Panc1 (cell line): ENCODE measurements around the gene ETFBKMT. TPM values are rescaled to one million over a fixed set of nuclear protein-coding genes. Genes with fewer than 3 reads are reported as not detected.

Source experiments
- ATAC-seq: fragments of 200-7000 bp; cut with Tn5 transposase; 2 replicates; pipeline ENCODE4 v1.9.1; 2020; ENCODE audit warnings: mild to moderate bottlenecking, moderate library complexity
- BruUV-seq: library from RNA; stranded (reverse); fragments of 400-500 nt; replicated peaks from 2 replicates; lab custom pipeline; 2021; lab: Mats Ljungman, UMichigan
- CTCF ChIA-PET: fragments of 300-600 bp; sonication (Branson Sonifier 250); formaldehyde crosslinking; loops from one replicate; lab custom pipeline; 2022; ENCODE audit warnings: antibody characterized with exemption; lab: Charles Lee
- POLR2A ChIA-PET: fragments of 300-600 bp; sonication (Branson Sonifier 250); formaldehyde crosslinking; loops from one replicate; lab custom pipeline; 2022; ENCODE audit warnings: antibody characterized with exemption; lab: Charles Lee
- DNase-seq: peaks from one replicate; pipeline ENCODE4 v3.0.0-alpha.2; 2010; ENCODE audit warnings: low read depth, low spot score
- H3K27ac ChIP-seq: 2 replicates; pipeline ENCODE4 v1.5.1; 2011; ENCODE audit warnings: mild to moderate bottlenecking, low read length, inconsistent platforms
- H3K27me3 ChIP-seq: fragments of 200-500 bp; sonication (Bioruptor generic); 2 replicates; pipeline ENCODE4 v1.6.0; 2014; ENCODE audit warnings: low read length, inconsistent platforms; ENCODE audit not compliant: control insufficient read depth, insufficient read depth
- H3K36me3 ChIP-seq: fragments of 200-500 bp; sonication (Bioruptor generic); 2 replicates; pipeline ENCODE4 v1.5.1; 2014; ENCODE audit warnings: inconsistent platforms, mild to moderate bottlenecking, low read length, moderate library complexity; ENCODE audit not compliant: control insufficient read depth, insufficient read depth
- H3K4me1 ChIP-seq: 2 replicates; pipeline ENCODE4 v1.5.1; 2011; ENCODE audit warnings: inconsistent platforms, mild to moderate bottlenecking, low read length, moderate library complexity; ENCODE audit not compliant: control insufficient read depth, insufficient read depth
- H3K4me3 ChIP-seq, 2 experiments: 2 replicates each; pipeline ENCODE4 v1.5.1; 2011 to 2012; ENCODE audit warnings: low read depth in 2 of 2, low read length in 2 of 2, mild to moderate bottlenecking in 2 of 2, inconsistent platforms in 1 of 2, moderate library complexity in 1 of 2
- H3K9me3 ChIP-seq: fragments of 200-500 bp; sonication (Bioruptor generic); 2 replicates; pipeline ENCODE4 v1.5.1; 2014; ENCODE audit warnings: low read depth, mild to moderate bottlenecking, inconsistent platforms, low read length, moderate library complexity; ENCODE audit not compliant: control insufficient read depth, insufficient read depth
- POLR2AphosphoS5 ChIP-seq: IDR thresholded peaks from 2 replicates; pipeline ENCODE4 v1.6.1; 2012; ENCODE audit warnings: mild to moderate bottlenecking, low read depth, low read length, moderate library complexity
- SIN3A ChIP-seq: IDR thresholded peaks from 2 replicates; pipeline ENCODE4 v1.6.1; 2012; ENCODE audit warnings: low read depth, mild to moderate bottlenecking, low read length, moderate library complexity, borderline replicate concordance; ENCODE audit not compliant: insufficient read depth
- TCF7L2 ChIP-seq: IDR thresholded peaks from 2 replicates; pipeline ENCODE4 v1.6.1; 2011; ENCODE audit warnings: mild to moderate bottlenecking, low read depth, low read length, inconsistent platforms
- in situ Hi-C: cut with HindIII; loops from 2 replicates; pipeline ENCODE4 v1.10.0; 2016; ENCODE audit warnings: low sequenced_read_pairs, low pct_unique_long_range_greater_than_20kb
- intact Hi-C: fragments of 100-400 bp; cut with micrococcal nuclease; formaldehyde crosslinking; loops from one replicate; pipeline ENCODE4 v1.10.0; 2022; ENCODE audit not compliant: unreplicated experiment
- total RNA-seq: library from RNA; stranded (reverse); gene quantifications from one replicate; pipeline ENCODE4 v1.2.1, GENCODE V29; 2021; ENCODE audit not compliant: unreplicated experiment
- TF ChIP-seq, protein P1 (sequence below), 2 experiments: IDR thresholded peaks; 2 replicates each; pipeline ENCODE4 v1.6.1; 2011 to 2012; ENCODE audit warnings: low read depth in 2 of 2, control low read depth in 1 of 2, low read length in 1 of 2, mild to moderate bottlenecking in 1 of 2, moderate library complexity in 1 of 2; ENCODE audit not compliant: insufficient read depth in 1 of 2
- TF ChIP-seq, protein P2 (sequence below): fragments of 450-650 bp; IDR thresholded peaks from 2 replicates; pipeline ENCODE4 v1.5.1; 2017; ENCODE audit warnings: mild to moderate bottlenecking

The ETFBKMT gene
- total RNA-seq, 1 experiment from 2014 or later = 1.5 TPM

GRCh38 chr12:31631023-31631724, 28.3 kb upstream of the ETFBKMT start:
- H3K9me3 ChIP-seq = no peaks in the 10 kb centered on the region
- intact Hi-C loops = no loop called here
- H3K4me1 ChIP-seq = 0 out of 2 replicates have a peak, but pooled peaks cover under 1% of the 10 kb centered on the region
- no peak for ATAC-seq
- H3K4me3 ChIP-seq = no peak overlapping the region
- POLR2A ChIA-PET = no interaction called here
- H3K36me3 ChIP-seq = no peaks in the 10 kb centered on the region
- CTCF ChIA-PET = no interaction called here
- in situ Hi-C loops = no loop called here
- no TSS peak for BruUV-seq
- no peak for DNase-seq
- no peak overlapping the region for H3K27ac ChIP-seq
- no peaks in the 10 kb centered on the region for H3K27me3 ChIP-seq
- no peak for TF ChIP-seq SIN3A
- TF ChIP-seq, protein P1, sequence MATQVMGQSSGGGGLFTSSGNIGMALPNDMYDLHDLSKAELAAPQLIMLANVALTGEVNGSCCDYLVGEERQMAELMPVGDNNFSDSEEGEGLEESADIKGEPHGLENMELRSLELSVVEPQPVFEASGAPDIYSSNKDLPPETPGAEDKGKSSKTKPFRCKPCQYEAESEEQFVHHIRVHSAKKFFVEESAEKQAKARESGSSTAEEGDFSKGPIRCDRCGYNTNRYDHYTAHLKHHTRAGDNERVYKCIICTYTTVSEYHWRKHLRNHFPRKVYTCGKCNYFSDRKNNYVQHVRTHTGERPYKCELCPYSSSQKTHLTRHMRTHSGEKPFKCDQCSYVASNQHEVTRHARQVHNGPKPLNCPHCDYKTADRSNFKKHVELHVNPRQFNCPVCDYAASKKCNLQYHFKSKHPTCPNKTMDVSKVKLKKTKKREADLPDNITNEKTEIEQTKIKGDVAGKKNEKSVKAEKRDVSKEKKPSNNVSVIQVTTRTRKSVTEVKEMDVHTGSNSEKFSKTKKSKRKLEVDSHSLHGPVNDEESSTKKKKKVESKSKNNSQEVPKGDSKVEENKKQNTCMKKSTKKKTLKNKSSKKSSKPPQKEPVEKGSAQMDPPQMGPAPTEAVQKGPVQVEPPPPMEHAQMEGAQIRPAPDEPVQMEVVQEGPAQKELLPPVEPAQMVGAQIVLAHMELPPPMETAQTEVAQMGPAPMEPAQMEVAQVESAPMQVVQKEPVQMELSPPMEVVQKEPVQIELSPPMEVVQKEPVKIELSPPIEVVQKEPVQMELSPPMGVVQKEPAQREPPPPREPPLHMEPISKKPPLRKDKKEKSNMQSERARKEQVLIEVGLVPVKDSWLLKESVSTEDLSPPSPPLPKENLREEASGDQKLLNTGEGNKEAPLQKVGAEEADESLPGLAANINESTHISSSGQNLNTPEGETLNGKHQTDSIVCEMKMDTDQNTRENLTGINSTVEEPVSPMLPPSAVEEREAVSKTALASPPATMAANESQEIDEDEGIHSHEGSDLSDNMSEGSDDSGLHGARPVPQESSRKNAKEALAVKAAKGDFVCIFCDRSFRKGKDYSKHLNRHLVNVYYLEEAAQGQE (IDR thresholded peaks at IDR 0.05; ENCODE audit: insufficient read depth in 1 of 2, low read depth in 2 of 2, low read length in 1 of 2) = no peak
- TF ChIP-seq, protein P2, sequence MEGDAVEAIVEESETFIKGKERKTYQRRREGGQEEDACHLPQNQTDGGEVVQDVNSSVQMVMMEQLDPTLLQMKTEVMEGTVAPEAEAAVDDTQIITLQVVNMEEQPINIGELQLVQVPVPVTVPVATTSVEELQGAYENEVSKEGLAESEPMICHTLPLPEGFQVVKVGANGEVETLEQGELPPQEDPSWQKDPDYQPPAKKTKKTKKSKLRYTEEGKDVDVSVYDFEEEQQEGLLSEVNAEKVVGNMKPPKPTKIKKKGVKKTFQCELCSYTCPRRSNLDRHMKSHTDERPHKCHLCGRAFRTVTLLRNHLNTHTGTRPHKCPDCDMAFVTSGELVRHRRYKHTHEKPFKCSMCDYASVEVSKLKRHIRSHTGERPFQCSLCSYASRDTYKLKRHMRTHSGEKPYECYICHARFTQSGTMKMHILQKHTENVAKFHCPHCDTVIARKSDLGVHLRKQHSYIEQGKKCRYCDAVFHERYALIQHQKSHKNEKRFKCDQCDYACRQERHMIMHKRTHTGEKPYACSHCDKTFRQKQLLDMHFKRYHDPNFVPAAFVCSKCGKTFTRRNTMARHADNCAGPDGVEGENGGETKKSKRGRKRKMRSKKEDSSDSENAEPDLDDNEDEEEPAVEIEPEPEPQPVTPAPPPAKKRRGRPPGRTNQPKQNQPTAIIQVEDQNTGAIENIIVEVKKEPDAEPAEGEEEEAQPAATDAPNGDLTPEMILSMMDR = no peak
- no peak for TF ChIP-seq TCF7L2
- no peak for TF ChIP-seq POLR2AphosphoS5

- ATAC-seq = no peak
- ChIA-PET POLR2A (no interaction called here), CTCF (interaction anchor here (0.7 kb wide), 1 partner anchor 21 kb away, joined by 9 read pairs; no protein-coding TSS in a partner anchor)
- TF ChIP-seq SIN3A (no peak), TCF7L2 (no peak), POLR2AphosphoS5 (no peak)
- TF ChIP-seq, protein P2 = no peak
- TF ChIP-seq, protein P1 (IDR thresholded peaks at IDR 0.05; ENCODE audit: insufficient read depth in 1 of 2, low read depth in 2 of 2, low read length in 1 of 2) = no peak
- Histone ChIP-seq H3K9me3 (no peaks in the 10 kb centered on the region), H3K36me3 (no peaks in the 10 kb centered on the region), H3K27ac (no peak overlapping the region), H3K4me3 (no peak overlapping the region), H3K4me1 (0 out of 2 replicates have a peak, but pooled peaks cover 4% of the 10 kb centered on the region), H3K27me3 (no peaks in the 10 kb centered on the region)
- intact Hi-C loops (no loop called here), in situ Hi-C loops (no loop called here)
- BruUV-seq = no TSS peak
- DNase-seq = no peak
These were observed 27.7 kb upstream of the ETFBKMT start for GRCh38 chr12:31631809-31632208.
